HEK293 (cell line): ENCODE data around the gene ARID3A.

Experiments used
- CTCF ChIA-PET: fragments of 350-600 bp; formaldehyde crosslinking; extraction: SDS; loops from one replicate; lab custom pipeline; 2021; ENCODE audit warnings: antibody characterized with exemption; lab: Yijun Ruan, JAX
- POLR2A ChIA-PET: fragments of 300-600 bp; formaldehyde crosslinking; extraction: SDS; loops from one replicate; lab custom pipeline; 2020; ENCODE audit warnings: antibody characterized with exemption, inconsistent platforms; lab: Yijun Ruan, JAX
- H3K27ac ChIP-seq: fragments of 200-500 bp; sonication (Bioruptor generic); 2 replicates; pipeline ENCODE4 v1.5.1; 2014; ENCODE audit warnings: low read depth, low read length, control low read depth, inconsistent platforms; ENCODE audit errors: extremely low read depth
- H3K36me3 ChIP-seq, 2 experiments: fragments of 200-500 bp in 1 of 2; sonication (Bioruptor generic) in 1 of 2; 1 replicate in 1 of 2; 2 replicates in 1 of 2; pipeline ENCODE4 v1.5.1; 2014 to 2017; ENCODE audit warnings: inconsistent platforms in 2 of 2, low read length in 2 of 2; ENCODE audit not compliant: control insufficient read depth in 2 of 2, insufficient read depth in 1 of 2
- H3K4me1 ChIP-seq: fragments of 200-500 bp; sonication (Bioruptor generic); 2 replicates; pipeline ENCODE4 v1.5.1; 2014; ENCODE audit warnings: mild to moderate bottlenecking, low read length, inconsistent platforms; ENCODE audit not compliant: control insufficient read depth, insufficient read depth
- H3K4me3 ChIP-seq: 2 replicates; pipeline ENCODE4 v1.5.1; 2011; ENCODE audit warnings: low read depth, mild to moderate bottlenecking, control low read depth, low read length, moderate library complexity
- H3K9me3 ChIP-seq: fragments of 200-500 bp; sonication (Bioruptor generic); 2 replicates; pipeline ENCODE4 v1.5.1; 2014; ENCODE audit warnings: low read depth, low read length, inconsistent platforms; ENCODE audit not compliant: control insufficient read depth, insufficient read depth
- BCL11B ChIP-seq: fragments of 450-650 bp; formaldehyde crosslinking; IDR thresholded peaks from 2 replicates; pipeline ENCODE4 v1.5.1; 2016; ENCODE audit warnings: low read depth, missing biosample characterization, missing genetic modification characterization
- GLI2 ChIP-seq: fragments of 450-650 bp; formaldehyde crosslinking; IDR thresholded peaks from 2 replicates; pipeline ENCODE4; 2017; ENCODE audit warnings: missing biosample characterization, missing genetic modification characterization, low read depth, borderline replicate concordance
- IKZF3 ChIP-seq: fragments of 450-650 bp; IDR thresholded peaks from 2 replicates; pipeline ENCODE4 v1.5.0; 2018; ENCODE audit warnings: missing biosample characterization, mild to moderate bottlenecking, missing genetic modification characterization, moderate library complexity
- KLF1 ChIP-seq: fragments of 450-650 bp; formaldehyde crosslinking; IDR thresholded peaks from 2 replicates; pipeline ENCODE4 v1.5.1; 2016; ENCODE audit warnings: missing biosample characterization, missing genetic modification characterization
- KLF16 ChIP-seq: fragments of 450-650 bp; formaldehyde crosslinking; IDR thresholded peaks from 2 replicates; pipeline ENCODE4 v1.5.1; 2017; ENCODE audit warnings: missing biosample characterization, missing genetic modification characterization
- KLF17 ChIP-seq: fragments of 450-650 bp; formaldehyde crosslinking; IDR thresholded peaks from 2 replicates; pipeline ENCODE4 v1.5.1; 2016; ENCODE audit warnings: missing biosample characterization, missing genetic modification characterization
- KLF7 ChIP-seq: fragments of 450-650 bp; formaldehyde crosslinking; IDR thresholded peaks from 2 replicates; pipeline ENCODE4 v1.5.1; 2016; ENCODE audit warnings: missing biosample characterization, missing genetic modification characterization, borderline replicate concordance
- PRDM4 ChIP-seq: fragments of 450-650 bp; formaldehyde crosslinking; IDR thresholded peaks from 2 replicates; pipeline ENCODE4 v1.5.1; 2017; ENCODE audit warnings: missing biosample characterization, missing genetic modification characterization
- SP7 ChIP-seq: fragments of 450-650 bp; formaldehyde crosslinking; IDR thresholded peaks from 2 replicates; pipeline ENCODE4 v1.5.1; 2016; ENCODE audit warnings: missing biosample characterization, missing genetic modification characterization
- ZBTB17 ChIP-seq: fragments of 450-650 bp; formaldehyde crosslinking; IDR thresholded peaks from 2 replicates; pipeline ENCODE4 v1.5.1; 2016; ENCODE audit warnings: missing biosample characterization, missing genetic modification characterization
- ZBTB20 ChIP-seq: fragments of 450-650 bp; formaldehyde crosslinking; IDR thresholded peaks from 2 replicates; pipeline ENCODE4 v1.5.1; 2016; ENCODE audit warnings: missing biosample characterization, missing genetic modification characterization
- ZBTB48 ChIP-seq: fragments of 450-650 bp; formaldehyde crosslinking; IDR thresholded peaks from 2 replicates; pipeline ENCODE4 v1.5.1; 2016; ENCODE audit warnings: missing biosample characterization, missing genetic modification characterization
- ZBTB6 ChIP-seq: fragments of 450-650 bp; formaldehyde crosslinking; IDR thresholded peaks from 2 replicates; pipeline ENCODE4 v1.5.1; 2017; ENCODE audit warnings: missing biosample characterization, missing genetic modification characterization
- ZBTB8A ChIP-seq: fragments of 450-650 bp; formaldehyde crosslinking; IDR thresholded peaks from 2 replicates; pipeline ENCODE4 v1.5.1; 2016; ENCODE audit warnings: missing biosample characterization, missing genetic modification characterization
- ZEB2 ChIP-seq: fragments of 450-650 bp; formaldehyde crosslinking; IDR thresholded peaks from 2 replicates; pipeline ENCODE4 v1.5.1; 2016; ENCODE audit warnings: missing biosample characterization, missing genetic modification characterization
- ZFHX2 ChIP-seq: fragments of 450-650 bp; formaldehyde crosslinking; conservative IDR thresholded peaks from 2 replicates; pipeline ENCODE4 v1.5.1; 2016; ENCODE audit warnings: missing biosample characterization, missing genetic modification characterization
- ZNF16 ChIP-seq: fragments of 450-650 bp; formaldehyde crosslinking; IDR thresholded peaks from 2 replicates; pipeline ENCODE4 v1.5.1; 2016; ENCODE audit warnings: low read depth, missing biosample characterization, missing genetic modification characterization
- ZNF2 ChIP-seq: fragments of 450-650 bp; formaldehyde crosslinking; IDR thresholded peaks from 2 replicates; pipeline ENCODE4 v1.5.1; 2016; ENCODE audit warnings: missing biosample characterization, missing genetic modification characterization
- ZNF24 ChIP-seq: fragments of 450-650 bp; formaldehyde crosslinking; IDR thresholded peaks from 2 replicates; pipeline ENCODE4 v1.5.1; 2016; ENCODE audit warnings: missing biosample characterization, missing genetic modification characterization
- ZNF248 ChIP-seq: fragments of 450-650 bp; formaldehyde crosslinking; IDR thresholded peaks from 2 replicates; pipeline ENCODE4 v1.5.1; 2017; ENCODE audit warnings: missing biosample characterization, missing genetic modification characterization
- ZNF350 ChIP-seq: fragments of 450-650 bp; formaldehyde crosslinking; IDR thresholded peaks from 2 replicates; pipeline ENCODE4 v1.5.0; 2017; ENCODE audit warnings: missing biosample characterization, mild to moderate bottlenecking, missing genetic modification characterization
- ZNF366 ChIP-seq: fragments of 450-650 bp; formaldehyde crosslinking; conservative IDR thresholded peaks from 2 replicates; pipeline ENCODE4 v1.5.1; 2016; ENCODE audit warnings: missing biosample characterization, missing genetic modification characterization
- ZNF561 ChIP-seq: fragments of 450-650 bp; IDR thresholded peaks from 2 replicates; pipeline ENCODE4 v1.5.1; 2018; ENCODE audit warnings: missing biosample characterization, missing genetic modification characterization, borderline replicate concordance
- ZNF600 ChIP-seq: fragments of 450-650 bp; formaldehyde crosslinking; IDR thresholded peaks from 2 replicates; pipeline ENCODE4 v1.5.1; 2016; ENCODE audit warnings: missing biosample characterization, missing genetic modification characterization
- ZNF629 ChIP-seq: fragments of 450-650 bp; formaldehyde crosslinking; IDR thresholded peaks from 2 replicates; pipeline ENCODE4 v1.5.1; 2017; ENCODE audit warnings: missing biosample characterization, missing genetic modification characterization
- ZNF654 ChIP-seq: fragments of 450-650 bp; formaldehyde crosslinking; IDR thresholded peaks from 2 replicates; pipeline ENCODE4 v1.5.1; 2016; ENCODE audit warnings: low read depth, missing biosample characterization, missing genetic modification characterization
- ZNF707 ChIP-seq: fragments of 450-650 bp; formaldehyde crosslinking; IDR thresholded peaks from 2 replicates; pipeline ENCODE4 v1.5.1; 2016; ENCODE audit warnings: missing biosample characterization, missing genetic modification characterization
- ZXDB ChIP-seq: fragments of 450-650 bp; formaldehyde crosslinking; IDR thresholded peaks from 2 replicates; pipeline ENCODE4 v1.5.1; 2016; ENCODE audit warnings: missing biosample characterization, missing genetic modification characterization

Gene ARID3A

GRCh38 chr19:1000591-1001537, 75.0 kb downstream of the ARID3A start:
- H3K27ac ChIP-seq, result no peak overlapping the region
- CTCF ChIA-PET, result interaction anchor here (0.5 to 1.4 kb wide), 11 partner anchors 13 to 490 kb away, joined by 3 to 4 read pairs (median 3); no protein-coding TSS in a partner anchor
- H3K4me3 ChIP-seq, result no peak overlapping the region; the same call in 1 of the 2 replicates
- TF ChIP-seq ZNF366 (peak; percentile 72), ZBTB17 (tag by site-specific recombination) (peak; percentile 62; the same call in 1 of the 2 replicates), ZBTB48 (tag by site-specific recombination) (peak; percentile 97), ZBTB6 (tag by site-specific recombination) (peak; percentile 78; the same call in 1 of the 2 replicates), ZNF16 (tag by site-specific recombination) (no peak), ZNF248 (tag by site-specific recombination) (0 out of 2 replicates have a peak, but pooled peaks have one; percentile 29), ZXDB (tag by site-specific recombination) (0 out of 2 replicates have a peak, but pooled peaks have one; percentile 18), ZBTB20 (peak; percentile 80), ZNF600 (tag by site-specific recombination) (peak; percentile 48; the same call in 1 of the 2 replicates), SP7 (tag by site-specific recombination) (no peak), IKZF3 (tag by site-specific recombination) (peak; percentile 70)
- POLR2A ChIA-PET, result interaction anchor here (0.6 to 1.1 kb wide), 2 partner anchors 252 to 268 kb away, joined by 3 to 4 read pairs; partner anchors contain the start of gene CIRBP
- H3K4me1 ChIP-seq, result peaks cover 6% of the 10 kb centered on the region
- no peaks in the 10 kb centered on the region for H3K9me3 ChIP-seq
- no peaks in the 10 kb centered on the region for H3K36me3 ChIP-seq

- no peak overlapping the region for H3K4me3 ChIP-seq
- CTCF ChIA-PET, result interaction anchor here (0.5 to 1.4 kb wide), 10 partner anchors 24 to 491 kb away, joined by 3 to 4 read pairs (median 3); no protein-coding TSS in a partner anchor
- no peaks in the 10 kb centered on the region for H3K9me3 ChIP-seq
- no peak overlapping the region for H3K27ac ChIP-seq
- POLR2A ChIA-PET, result interaction anchor here (0.6 to 1.1 kb wide), 2 partner anchors 251 to 267 kb away, joined by 3 to 4 read pairs; partner anchors contain the start of gene CIRBP
- H3K4me1 ChIP-seq, result no peaks in the 10 kb centered on the region; the same call in 1 of the 2 replicates
- no peaks in the 10 kb centered on the region for H3K36me3 ChIP-seq
- TF ChIP-seq ZNF629 (tag by site-specific recombination) (peak; percentile 26; the same call in 1 of the 2 replicates), KLF7 (tag by site-specific recombination) (peak; percentile 37; the same call in 1 of the 2 replicates), KLF17 (tag by site-specific recombination) (peak; percentile 65), ZNF350 (no peak), ZFHX2 (tag by site-specific recombination) (peak; percentile 47; the same call in 1 of the 2 replicates), ZNF561 (tag by site-specific recombination) (no peak), KLF16 (tag by site-specific recombination) (peak; percentile 44; the same call in 1 of the 2 replicates), KLF1 (tag by site-specific recombination) (peak; percentile 60), SP7 (tag by site-specific recombination) (peak; percentile 53; the same call in 1 of the 2 replicates), ZBTB17 (tag by site-specific recombination) (peak; percentile 24; the same call in 1 of the 2 replicates), ZXDB (tag by site-specific recombination) (peak; percentile 25; the same call in 1 of the 2 replicates), ZBTB48 (tag by site-specific recombination) (peak; percentile 91), ZNF707 (tag by site-specific recombination) (no peak), ZNF2 (peak; percentile 56; the same call in 1 of the 2 replicates), ZNF248 (tag by site-specific recombination) (no peak), GLI2 (tag by site-specific recombination) (no peak), ZNF24 (0 out of 2 replicates have a peak, but pooled peaks have one; percentile 21), ZEB2 (tag by site-specific recombination) (peak; percentile 78), ZNF654 (tag by site-specific recombination) (peak; percentile 89), BCL11B (tag by site-specific recombination) (peak; percentile 70; the same call in 1 of the 2 replicates), ZBTB8A (tag by site-specific recombination) (peak; percentile 71), PRDM4 (tag by site-specific recombination) (0 out of 2 replicates have a peak, but pooled peaks have one; percentile 9)
Observed at GRCh38 chr19:1001538-1002166, 75.8 kb downstream of the ARID3A start.
